Aorta (tissue), 5 donors: ENCODE measurements around the gene ARHGAP12. TPM values are rescaled to one million over a fixed set of nuclear protein-coding genes. Genes with fewer than 3 reads are reported as not detected.

Experiments
- ATAC-seq: fragments of 200-7000 bp; cut with Tn5 transposase; one replicate; pipeline ENCODE4 v1.9.1; 2022; ENCODE audit warnings: moderate library complexity; ENCODE audit not compliant: low FRiP score
- DNase-seq, 2 donors: peaks; one replicate each; pipeline ENCODE4 v3.0.0-alpha.2; 2020
- H3K27ac ChIP-seq, 2 donors: one replicate each; pipeline ENCODE4 v1.5.1; 2013; ENCODE audit warnings: low read length in 2 of 2, mild to moderate bottlenecking in 2 of 2, moderate library complexity in 2 of 2, control low read depth in 1 of 2, inconsistent platforms in 1 of 2, low read depth in 1 of 2
- H3K27me3 ChIP-seq, 2 donors: one replicate each; pipeline ENCODE4 v1.6.1; 2013; ENCODE audit warnings: control low read depth in 1 of 2, low read length in 1 of 2, mild to moderate bottlenecking in 1 of 2, moderate library complexity in 1 of 2; ENCODE audit not compliant: insufficient read depth in 2 of 2, control insufficient read depth in 1 of 2
- H3K36me3 ChIP-seq, 2 donors: one replicate each; pipeline ENCODE4 v1.6.1; 2013; ENCODE audit warnings: control low read depth in 1 of 2, low read length in 1 of 2, mild to moderate bottlenecking in 1 of 2; ENCODE audit not compliant: insufficient read depth in 2 of 2, control insufficient read depth in 1 of 2
- H3K4me1 ChIP-seq, 2 donors: one replicate each; pipeline ENCODE4 v1.6.1; 2013; ENCODE audit warnings: low read length in 2 of 2, control low read depth in 1 of 2, mild to moderate bottlenecking in 1 of 2, moderate library complexity in 1 of 2; ENCODE audit not compliant: insufficient read depth in 2 of 2, control insufficient read depth in 1 of 2
- H3K4me3 ChIP-seq, 2 donors: one replicate each; pipeline ENCODE4 v1.5.1; 2013; ENCODE audit warnings: low read length in 2 of 2, control low read depth in 1 of 2, mild to moderate bottlenecking in 1 of 2
- H3K9me3 ChIP-seq: one replicate; pipeline ENCODE4 v1.6.1; 2013; ENCODE audit warnings: mild to moderate bottlenecking, low read length; ENCODE audit not compliant: control insufficient read depth
- WGBS, 2 donors: extraction: QIAGEN DNeasy Blood & Tissue Kit; methylation state at CpG; one replicate each; pipeline ENCODE4 v1.1.7; 2013; 5-methylcytosine and 5-hydroxymethylcytosine counted together
- intact Hi-C, 2 donors: fragments of 100-400 bp; cut with DNase I; formaldehyde crosslinking; loops; one replicate each; pipeline versions ENCODE4 v1.14.2 to v1.15.0; 2022
- polyA plus RNA-seq, 2 donors: library from polyadenylated mRNA; stranded (reverse); fragments of 200-250 nt; gene quantifications; one replicate each; pipeline ENCODE4 v1.2.3, GENCODE V29; 2013
- total RNA-seq, 2 donors: library from RNA; stranded (reverse); fragmentation: NEBNext Ultra II Directional; extraction: Animal tissue kit (Norgen Biotek cat#: 25700); gene quantifications; one replicate each; pipeline ENCODE4 v1.2.1, GENCODE V29; 2021
- donor health status: healthy with polysubstance abuse.
- donor health status: Bipolar disorder and iron deficiency.
- donor health status: DM: no; HTN: no; CAD: no.
- donor health status: DM: no; HTN: no; CAD: no.
- donor health status: DM: yes; HTN: yes; CAD: no.

Gene ARHGAP12
- total and polyA plus RNA-seq, 4 donors, result 17.0 to 34.6 (median 20.5) TPM

DNA sequence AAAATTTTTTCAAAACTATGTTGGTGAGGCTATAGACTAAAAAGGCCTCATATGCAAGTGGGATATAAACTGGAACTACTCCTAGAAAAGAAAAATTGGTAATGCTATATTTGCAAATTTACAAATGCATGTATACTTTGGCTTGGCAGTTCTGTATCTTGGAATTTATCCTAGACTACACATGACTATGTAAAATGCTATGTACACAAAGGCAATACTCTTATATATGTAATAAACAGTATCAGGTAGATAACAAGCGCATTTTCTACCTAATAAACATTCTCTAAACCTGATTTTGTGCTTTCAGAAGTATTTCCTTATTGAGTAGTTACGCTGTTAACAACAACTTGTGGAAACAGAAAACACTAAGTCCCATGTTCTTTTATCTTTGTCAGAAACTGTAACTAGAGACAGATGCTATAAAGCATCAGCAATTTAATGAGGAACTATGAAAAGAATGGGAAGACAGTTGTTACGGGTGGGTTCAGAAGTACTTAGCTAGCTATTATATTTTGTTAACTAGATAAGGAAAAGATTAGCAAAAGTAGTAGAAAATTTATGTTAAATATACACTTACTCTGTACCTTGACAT lies 107.8 kb downstream of the ARHGAP12 start:
- H3K36me3 ChIP-seq, result no peaks in the 10 kb centered on the region
- H3K4me1 ChIP-seq, result peaks cover 0 to 4% of the 10 kb centered on the region in 2 donors
- WGBS, 2 donors, result 82 to 86% methylated on average over 3 of the region's 3 CpGs
- H3K9me3 ChIP-seq, result no peaks in the 10 kb centered on the region
- DNase-seq (no peak), ATAC-seq (no peak)
- no peak overlapping the region for H3K27ac ChIP-seq
- intact Hi-C loops, result no loop called here
- no peak overlapping the region for H3K4me3 ChIP-seq
- H3K27me3 ChIP-seq, result no peaks in the 10 kb centered on the region

- no peak overlapping the region for H3K27ac ChIP-seq
- ATAC-seq (no peak), DNase-seq (no peak)
- peaks cover 0 to 4% of the 10 kb centered on the region in 2 donors for H3K4me1 ChIP-seq
- H3K9me3 ChIP-seq, result no peaks in the 10 kb centered on the region
- peaks cover 0 to 2% of the 10 kb centered on the region in 2 donors for H3K36me3 ChIP-seq
- no peaks in the 10 kb centered on the region for H3K27me3 ChIP-seq
- no peak overlapping the region for H3K4me3 ChIP-seq
- intact Hi-C loops, result no loop called here
Measured at GRCh38 chr10:31820096-31820495, 108.5 kb downstream of the ARHGAP12 start.

DNA sequence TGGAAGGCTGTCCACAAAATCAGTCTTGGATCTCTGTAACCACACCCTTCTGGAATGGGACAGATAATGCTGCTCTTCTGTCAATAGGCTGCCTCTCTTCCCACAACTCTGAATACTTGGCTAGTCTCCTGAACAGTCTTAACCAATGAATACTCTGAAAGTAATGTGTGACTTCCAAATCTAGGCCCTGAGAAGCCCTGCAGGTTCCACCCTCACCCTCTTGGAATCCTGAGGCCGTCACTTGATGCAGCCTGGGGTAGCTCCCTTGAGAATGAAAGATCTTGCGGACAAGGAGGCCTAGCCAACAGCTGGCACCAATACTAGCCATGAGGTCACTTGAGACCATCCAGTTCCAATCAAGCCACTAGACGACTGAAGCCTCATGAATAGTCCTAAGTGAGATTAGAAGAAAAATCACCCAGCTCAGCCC lies 109.2 kb downstream of the ARHGAP12 start:
- Histone ChIP-seq H3K4me3 (no peak overlapping the region), H3K36me3 (peaks cover 0 to 2% of the 10 kb centered on the region in 2 donors), H3K4me1 (peaks cover 0 to 4% of the 10 kb centered on the region in 2 donors), H3K27me3 (no peaks in the 10 kb centered on the region), H3K27ac (peak overlapping the region in 1 of 2 donors; percentile 74), H3K9me3 (no peaks in the 10 kb centered on the region)
- 3% methylated on average over 3 of the region's 3 CpGs for WGBS, 2 donors
- ATAC-seq, result peak; percentile 70
- DNase-seq, result peak; percentile 79 to 84
- intact Hi-C loops, result no loop called here

GRCh38 chr10:31816318-31816717 lies 112.3 kb downstream of the ARHGAP12 start:
- Histone ChIP-seq H3K4me3 (no peak overlapping the region), H3K27me3 (no peaks in the 10 kb centered on the region), H3K4me1 (peaks cover 0 to 1% of the 10 kb centered on the region in 2 donors), H3K36me3 (peaks cover 0 to 2% of the 10 kb centered on the region in 2 donors), H3K9me3 (no peaks in the 10 kb centered on the region), H3K27ac (no peak overlapping the region)
- intact Hi-C loops, result no loop called here
- DNase-seq (no peak), ATAC-seq (no peak)
- WGBS, 2 donors, result 37 to 38% methylated on average over 2 of the region's 2 CpGs

GRCh38 chr10:31808258-31809218 lies 120.1 kb downstream of the ARHGAP12 start:
- peak in 1 of 2 donors; percentile 64 for DNase-seq
- intact Hi-C loops, result loop anchor here (5.0 to 10.0 kb wide), 5 partner anchors 101 to 1074 kb away; no protein-coding TSS in a partner anchor
- peak; percentile 80 for ATAC-seq

GRCh38 chr10:31804352-31804810 lies 124.2 kb downstream of the ARHGAP12 start:
- ATAC-seq (no peak), DNase-seq (no peak)
- intact Hi-C loops, result loop anchor here (10.0 kb wide), 4 partner anchors 480 to 1070 kb away; no protein-coding TSS in a partner anchor
- Histone ChIP-seq H3K36me3 (no peaks in the 10 kb centered on the region), H3K27ac (no peak overlapping the region), H3K4me1 (no peaks in the 10 kb centered on the region), H3K9me3 (no peaks in the 10 kb centered on the region), H3K27me3 (no peaks in the 10 kb centered on the region), H3K4me3 (no peak overlapping the region)
- WGBS, 2 donors, result 76 to 83% methylated on average over 7 of the region's 7 CpGs

More at GRCh38 chr10:31808258-31809218, 120.1 kb downstream of the ARHGAP12 start:
- Histone ChIP-seq H3K27me3 (no peaks in the 10 kb centered on the region), H3K4me1 (no peaks in the 10 kb centered on the region), H3K9me3 (no peaks in the 10 kb centered on the region), H3K4me3 (no peak overlapping the region), H3K27ac (no peak overlapping the region), H3K36me3 (no peaks in the 10 kb centered on the region)
- 45 to 47% methylated on average over 6 of the region's 6 CpGs for WGBS, 2 donors

- no peaks in the 10 kb centered on the region for H3K36me3 ChIP-seq
- ATAC-seq (no peak), DNase-seq (no peak)
- H3K27ac ChIP-seq, result no peak overlapping the region
- no peaks in the 10 kb centered on the region for H3K4me1 ChIP-seq
- 76 to 86% methylated on average over 8 of the region's 8 CpGs for WGBS, 2 donors
- intact Hi-C loops, result loop anchor here (10.0 kb wide), 4 partner anchors 479 to 1069 kb away; no protein-coding TSS in a partner anchor
- H3K4me3 ChIP-seq, result no peak overlapping the region
- no peaks in the 10 kb centered on the region for H3K27me3 ChIP-seq
- no peaks in the 10 kb centered on the region for H3K9me3 ChIP-seq
Measured at GRCh38 chr10:31803606-31804351, 124.9 kb downstream of the ARHGAP12 start.

GRCh38 chr10:31799181-31799580 lies 129.4 kb downstream of the ARHGAP12 start:
- ATAC-seq (no peak), DNase-seq (no peak)
- intact Hi-C loops, result no loop called here
- Histone ChIP-seq H3K4me3 (no peak overlapping the region), H3K4me1 (no peaks in the 10 kb centered on the region), H3K36me3 (no peaks in the 10 kb centered on the region), H3K9me3 (no peaks in the 10 kb centered on the region), H3K27ac (no peak overlapping the region), H3K27me3 (no peaks in the 10 kb centered on the region)
- 94 to 96% methylated on average over 2 of the region's 2 CpGs for WGBS, 2 donors
